HG02973 (cell line): ENCODE data around the gene RAD17.
"Not testable (repeated sequence)": the region's sequence is repeated elsewhere in the genome, so short reads cannot be mapped to it uniquely, and the experiment has no call there.

ENCODE experiments used
- ATAC-seq: cut with Tn5 transposase; IDR thresholded peaks from one replicate; pipeline ENCODE4 v1.9.1; 2021; ENCODE audit warnings: moderate library complexity; ENCODE audit not compliant: unreplicated experiment

RAD17 gene

DNA sequence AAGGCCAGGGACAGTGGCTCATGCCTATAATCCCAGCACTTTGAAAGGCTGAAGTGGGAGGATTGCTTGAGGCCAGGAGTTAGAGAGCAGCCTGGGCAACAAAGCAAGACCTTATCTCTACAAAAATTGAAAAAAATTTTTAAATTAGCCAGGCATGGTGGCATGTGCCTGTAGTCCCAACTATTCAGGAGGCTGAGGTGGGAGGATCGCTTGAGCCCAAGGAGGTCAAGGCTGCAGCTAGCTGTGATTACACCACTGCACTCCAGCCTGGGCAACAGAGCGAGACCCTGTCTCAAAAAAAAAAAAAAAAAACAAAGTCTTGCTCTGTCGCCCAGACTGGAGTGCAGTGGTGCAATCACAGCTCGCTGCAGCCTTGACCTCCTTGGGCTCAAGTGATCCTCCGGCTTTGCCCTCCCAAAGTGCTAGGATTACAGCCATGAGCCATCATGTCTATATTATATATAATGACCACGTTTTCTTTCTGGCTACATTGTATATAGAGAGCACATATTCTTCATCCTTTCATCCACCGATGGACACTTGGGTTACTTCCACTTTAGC is 85.9 kb downstream of the RAD17 start:
- not testable (repeated sequence) for ATAC-seq

DNA sequence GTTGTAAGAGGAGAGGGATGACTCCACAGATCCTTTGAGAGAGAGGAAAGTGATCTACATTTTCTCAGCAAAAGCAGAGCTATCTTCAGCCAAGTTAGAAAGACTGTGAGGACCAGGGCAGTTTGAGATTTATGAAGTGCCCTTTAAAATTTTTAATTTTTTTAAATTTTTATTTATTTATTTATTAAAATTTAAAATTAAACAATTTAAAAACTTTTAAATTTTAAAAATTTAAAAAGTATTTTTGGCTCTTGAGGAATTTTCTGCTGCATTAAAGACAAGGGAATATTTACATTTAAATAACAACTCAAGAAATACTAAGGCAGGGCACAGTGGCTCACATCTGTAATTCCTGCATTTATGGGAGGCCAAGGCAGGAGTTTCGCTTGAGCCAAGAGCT is 92.6 kb downstream of the RAD17 start:
- no peak for ATAC-seq
